Fibroblast of lung (primary cell): ENCODE results near the gene ZBP1. TPM values are rescaled to one million over a fixed set of nuclear protein-coding genes. Genes with fewer than 3 reads are reported as not detected.

Source experiments
- DNase-seq, 2 donors: peaks; one replicate each; pipeline versions ENCODE4 v3.0.0 to v3.0.0-alpha.2; 2010; ENCODE audit warnings: low read depth in 2 of 2
- H2AFZ ChIP-seq: 2 replicates; pipeline ENCODE4 v1.5.1; 2012; ENCODE audit warnings: low read length, control low read depth, inconsistent platforms
- H3K27ac ChIP-seq: 2 replicates; pipeline ENCODE4 v1.5.1; 2011; ENCODE audit warnings: low read length, control low read depth; ENCODE audit not compliant: insufficient read depth
- H3K27me3 ChIP-seq: 2 replicates; pipeline ENCODE4 v1.5.1; 2011; ENCODE audit warnings: mild to moderate bottlenecking, low read length; ENCODE audit not compliant: control insufficient read depth, insufficient read depth
- H3K36me3 ChIP-seq: 2 replicates; pipeline ENCODE4 v1.5.1; 2011; ENCODE audit warnings: low read length; ENCODE audit not compliant: control insufficient read depth, insufficient read depth
- H3K4me1 ChIP-seq: 2 replicates; pipeline ENCODE4 v1.5.1; 2011; ENCODE audit warnings: low read length; ENCODE audit not compliant: control insufficient read depth, insufficient read depth; ENCODE audit errors: extremely low read depth
- H3K4me2 ChIP-seq: 2 replicates; pipeline ENCODE4 v1.5.1; 2011; ENCODE audit warnings: low read length, control low read depth; ENCODE audit not compliant: insufficient read depth; ENCODE audit errors: extremely low read depth
- H3K4me3 ChIP-seq, 4 experiments: fragments of 200-600 bp in 1 of 4; sonication (generic) in 1 of 4; replicated peaks in 1 of 4; 2 replicates each; pipeline ENCODE4 v1.5.1; 2011 to 2016; ENCODE audit warnings: low read length in 4 of 4, low read depth in 3 of 4, mild to moderate bottlenecking in 3 of 4, control low read depth in 2 of 4, inconsistent platforms in 1 of 4, mixed read lengths in 1 of 4; ENCODE audit not compliant: insufficient read depth in 1 of 4; ENCODE audit errors: control extremely low read depth in 1 of 4
- H3K79me2 ChIP-seq: 2 replicates; pipeline ENCODE4 v1.5.1; 2012; ENCODE audit warnings: mild to moderate bottlenecking, low read length, inconsistent platforms; ENCODE audit not compliant: control insufficient read depth, insufficient read depth
- H3K9ac ChIP-seq: 2 replicates; pipeline ENCODE4 v1.5.1; 2011; ENCODE audit warnings: mild to moderate bottlenecking, low read length, control low read depth; ENCODE audit not compliant: insufficient read depth
- H3K9me3 ChIP-seq: 2 replicates; pipeline ENCODE4 v1.5.1; 2012; ENCODE audit warnings: low read depth, low read length; ENCODE audit not compliant: control insufficient read depth, insufficient read depth
- H4K20me1 ChIP-seq: 2 replicates; pipeline ENCODE4 v1.5.1; 2011; ENCODE audit warnings: low read length; ENCODE audit not compliant: control insufficient read depth, insufficient read depth; ENCODE audit errors: extremely low read depth
- CTCF ChIP-seq, 2 donors: IDR thresholded peaks in 1 of 2; conservative IDR thresholded peaks in 1 of 2; 1 replicate in 1 of 2; 2 replicates in 1 of 2; pipeline ENCODE4 v1.5.1; 2011 to 2012; ENCODE audit warnings: low read length in 2 of 2, control low read depth in 1 of 2, inconsistent platforms in 1 of 2, low read depth in 1 of 2, mild to moderate bottlenecking in 1 of 2
- EZH2 ChIP-seq: IDR thresholded peaks from 2 replicates; pipeline ENCODE4 v1.5.1; 2012; ENCODE audit warnings: low read length, control low read depth, mild to moderate bottlenecking; ENCODE audit errors: missing control alignments
- polyA plus RNA-seq, 2 donors: library from polyadenylated mRNA; depleted of rRNA in 1 of 2; stranded (reverse) in 1 of 2; unstranded in 1 of 2; fragments of >200 nt; gene quantifications; 2 replicates each; pipeline ENCODE4 v1.2.1, GENCODE V29; 2011 to 2012; ENCODE audit warnings: missing spikeins in 1 of 2
- total RNA-seq: library from RNA; depleted of rRNA; stranded (reverse); fragments of >200 nt; gene quantifications from 2 replicates; pipeline ENCODE4 v1.2.1, GENCODE V29; 2014

ZBP1 gene
- total and polyA plus RNA-seq, 2 donors (not counting 1 experiment from before 2014, with no cell fraction given), result not detected

DNA sequence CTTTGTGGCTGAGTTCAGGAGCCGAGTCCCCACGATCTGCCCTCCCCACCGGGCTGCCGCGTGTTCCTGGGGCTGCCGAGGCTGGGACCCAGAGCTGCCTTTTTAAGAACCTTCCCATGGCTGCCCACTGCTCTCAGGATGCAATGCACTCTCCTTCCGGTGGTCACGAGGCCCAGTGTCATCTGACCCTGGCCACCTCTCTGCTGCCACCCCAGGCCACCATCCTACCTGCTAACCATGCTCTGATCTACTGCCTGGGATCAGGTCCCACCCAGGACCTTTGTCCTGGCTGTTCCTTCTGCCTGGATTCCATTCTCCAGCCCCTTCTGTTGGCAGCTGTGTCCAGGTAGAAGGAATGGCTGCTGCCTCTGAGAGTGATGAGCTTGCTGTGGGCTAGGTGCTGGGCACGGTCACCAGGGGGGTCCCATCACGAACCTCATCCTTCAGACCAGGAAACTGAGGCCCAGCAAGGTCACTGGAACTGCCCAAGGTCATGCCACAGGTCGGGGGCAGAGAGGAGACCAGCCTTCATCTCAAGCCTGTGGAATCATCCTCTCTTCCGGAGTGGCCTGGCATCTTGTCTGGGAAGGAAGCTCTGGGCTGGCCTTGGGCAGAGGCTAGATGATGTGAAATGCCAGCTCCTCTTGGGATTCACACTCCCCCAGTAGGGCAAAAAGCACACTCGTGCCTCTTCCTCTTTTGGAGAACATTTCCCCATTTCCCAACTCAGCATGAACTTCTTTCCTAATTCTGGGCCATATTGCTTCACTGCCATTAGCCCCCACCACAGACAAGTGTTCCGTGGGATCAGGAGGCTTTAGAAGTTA lies 38.8 kb downstream of the ZBP1 start:
- Histone ChIP-seq H3K27me3 (no peaks in the 10 kb centered on the region), H3K9me3 (no peaks in the 10 kb centered on the region), H3K79me2 (no peaks in the 10 kb centered on the region), H3K4me1 (no peaks in the 10 kb centered on the region), H2AFZ (no peak overlapping the region), H3K4me3 (no peak overlapping the region), H3K27ac (no peak overlapping the region), H4K20me1 (no peaks in the 10 kb centered on the region), H3K4me2 (no peak overlapping the region), H3K9ac (no peak overlapping the region), H3K36me3 (no peaks in the 10 kb centered on the region)
- TF ChIP-seq CTCF (conservative IDR thresholded peaks at IDR 0.05 in 1 of 2, IDR thresholded peaks at IDR 0.05 in 1 of 2; ENCODE audit: low read depth in 1 of 2, low read length in 2 of 2) (no peak), EZH2 (no peak)
- DNase-seq, result no peak

- Histone ChIP-seq H2AFZ (no peak overlapping the region), H3K4me2 (no peak overlapping the region), H3K9me3 (no peaks in the 10 kb centered on the region), H3K36me3 (no peaks in the 10 kb centered on the region), H3K79me2 (no peaks in the 10 kb centered on the region), H4K20me1 (no peaks in the 10 kb centered on the region), H3K4me1 (no peaks in the 10 kb centered on the region), H3K4me3 (no peak overlapping the region), H3K27ac (no peak overlapping the region), H3K9ac (no peak overlapping the region), H3K27me3 (no peaks in the 10 kb centered on the region)
- DNase-seq, result no peak
- no peak for TF ChIP-seq CTCF (conservative IDR thresholded peaks at IDR 0.05 in 1 of 2, IDR thresholded peaks at IDR 0.05 in 1 of 2; ENCODE audit: low read depth in 1 of 2, low read length in 2 of 2)
- no peak for TF ChIP-seq EZH2
Observed at GRCh38 chr20:57580478-57581201, 39.6 kb downstream of the ZBP1 start.

DNA sequence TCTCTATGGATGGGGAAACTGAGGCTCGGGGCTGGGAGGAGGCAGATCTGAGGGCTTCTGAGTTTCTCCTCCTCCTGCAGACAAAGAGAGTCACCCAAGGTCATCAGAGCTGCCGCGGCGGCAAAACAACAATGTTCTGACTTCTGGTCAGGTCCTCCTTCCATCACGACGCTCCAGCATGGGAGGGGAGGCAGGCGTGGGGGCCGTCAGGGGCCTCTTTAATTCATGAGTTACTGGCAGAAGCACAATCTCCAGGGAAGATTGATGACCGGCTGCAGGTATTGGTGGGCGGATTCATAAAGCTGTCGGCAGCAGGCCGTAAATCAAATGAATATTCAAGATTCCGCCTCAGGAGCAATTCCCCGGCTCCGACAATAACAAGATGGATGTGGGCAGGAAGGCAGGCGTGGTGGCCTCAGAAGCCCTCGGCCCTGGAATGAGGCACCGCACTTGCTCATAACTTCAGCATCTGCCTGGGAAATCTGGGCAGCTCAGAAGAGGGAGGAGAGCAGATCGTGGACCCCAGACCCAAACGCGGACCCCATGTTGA lies 40.3 kb downstream of the ZBP1 start:
- H3K27ac ChIP-seq, result no peak overlapping the region
- H3K9me3 ChIP-seq, result no peaks in the 10 kb centered on the region
- H3K27me3 ChIP-seq, result no peaks in the 10 kb centered on the region
- no peak overlapping the region for H3K4me2 ChIP-seq
- peak in 1 of 2 donors; percentile 28 for DNase-seq
- H3K4me1 ChIP-seq, result no peaks in the 10 kb centered on the region
- no peaks in the 10 kb centered on the region for H3K79me2 ChIP-seq
- H3K36me3 ChIP-seq, result no peaks in the 10 kb centered on the region
- no peaks in the 10 kb centered on the region for H4K20me1 ChIP-seq
- TF ChIP-seq EZH2, result no peak
- no peak for TF ChIP-seq CTCF (conservative IDR thresholded peaks at IDR 0.05 in 1 of 2, IDR thresholded peaks at IDR 0.05 in 1 of 2; ENCODE audit: low read depth in 1 of 2, low read length in 2 of 2)
- H2AFZ ChIP-seq, result no peak overlapping the region
- H3K9ac ChIP-seq, result no peak overlapping the region
- no peak overlapping the region for H3K4me3 ChIP-seq
